B cell (primary cell): Measurements from ENCODE around the gene MRPS27. TPM values are rescaled to one million over a fixed set of nuclear protein-coding genes. Genes with fewer than 3 reads are reported as not detected.
A peak's percentile ranks its signal among the peaks of the same experiment; 100 is the strongest.

Experiments
- ATAC-seq: fragments of 200-7000 bp; cut with Tn5 transposase; one replicate; pipeline ENCODE4 v1.10.0; 2021; ENCODE audit warnings: low read depth, mild to moderate bottlenecking, moderate number of reproducible peaks, moderate library complexity
- CTCF ChIA-PET: fragments of 350-600 bp; sonication (Branson Sonifier 250); formaldehyde crosslinking; loops from one replicate; lab custom pipeline; 2021; ENCODE audit warnings: antibody characterized with exemption, inconsistent platforms; lab: Charles Lee
- POLR2A ChIA-PET: fragments of 350-600 bp; sonication (Branson Sonifier 250); formaldehyde crosslinking; loops from one replicate; lab custom pipeline; 2021; ENCODE audit warnings: antibody characterized with exemption; lab: Charles Lee
- DNase-seq: peaks from one replicate; pipeline ENCODE4 v3.0.0; 2013
- H2AFZ ChIP-seq: 2 replicates; pipeline ENCODE4 v1.6.1; 2012; ENCODE audit warnings: mild to moderate bottlenecking, low read depth, low read length; ENCODE audit not compliant: insufficient read depth, poor library complexity, severe bottlenecking
- H3K27ac ChIP-seq, 2 donors: 1 replicate in 1 of 2; 2 replicates in 1 of 2; pipeline ENCODE4 v1.5.1; 2012 to 2013; ENCODE audit warnings: low read length in 2 of 2, mild to moderate bottlenecking in 2 of 2, moderate library complexity in 1 of 2
- H3K27me3 ChIP-seq, 4 experiments: fragments of 200-600 bp in 1 of 4; sonication (generic) in 1 of 4; replicated peaks in 1 of 4; 1 replicate in 2 of 4; 2 replicates in 2 of 4; pipeline versions ENCODE4 v1.6.1 to v1.7.0; 2013 to 2016; ENCODE audit warnings: low read length in 3 of 4, mild to moderate bottlenecking in 2 of 4, mixed read lengths in 1 of 4, moderate library complexity in 1 of 4; ENCODE audit not compliant: insufficient read depth in 4 of 4, control insufficient read depth in 3 of 4; ENCODE audit errors: control extremely low read depth in 1 of 4
- H3K36me3 ChIP-seq, 2 experiments: replicated peaks in 1 of 2; 1 replicate in 1 of 2; 2 replicates in 1 of 2; pipeline versions ENCODE4 v1.6.1 to v1.7.1; 2013; ENCODE audit warnings: low read length in 1 of 2; ENCODE audit not compliant: insufficient read depth in 2 of 2, control insufficient read depth in 1 of 2; ENCODE audit errors: control extremely low read depth in 1 of 2, extremely low read depth in 1 of 2
- H3K4me1 ChIP-seq, 2 donors: fragments of 200-600 bp in 1 of 2; sonication (generic) in 1 of 2; 1 replicate in 1 of 2; 2 replicates in 1 of 2; pipeline versions ENCODE4 v1.5.1 to v1.6.1; 2013 to 2017; ENCODE audit warnings: low read length in 2 of 2; ENCODE audit not compliant: control insufficient read depth in 2 of 2, insufficient read depth in 2 of 2
- H3K4me2 ChIP-seq: replicated peaks from 2 replicates; pipeline ENCODE3; 2012; ENCODE audit warnings: mild to moderate bottlenecking, low read depth, low read length; ENCODE audit not compliant: poor library complexity, severe bottlenecking
- H3K4me3 ChIP-seq, 5 experiments: fragments of 200-600 bp in 1 of 5; sonication (generic) in 1 of 5; 1 replicate in 3 of 5; 2 replicates in 2 of 5; pipeline versions ENCODE4 v1.5.1 to v1.7.0; 2011 to 2016; ENCODE audit warnings: low read length in 4 of 5, mild to moderate bottlenecking in 4 of 5, low read depth in 2 of 5, control low read depth in 1 of 5, moderate library complexity in 1 of 5; ENCODE audit not compliant: insufficient read depth in 1 of 5; ENCODE audit errors: control extremely low read depth in 1 of 5, extremely low read depth in 1 of 5
- H3K79me2 ChIP-seq: fragments of 200-600 bp; sonication (generic); one replicate; pipeline ENCODE4 v1.6.0; 2016; ENCODE audit warnings: low read length; ENCODE audit not compliant: control insufficient read depth, insufficient read depth
- H3K9ac ChIP-seq: fragments of 200-600 bp; sonication (generic); 2 replicates; pipeline ENCODE4 v1.6.1; 2017; ENCODE audit warnings: mild to moderate bottlenecking, low read length, moderate library complexity
- H3K9me3 ChIP-seq, 3 donors: one replicate each; pipeline versions ENCODE4 v1.6.1 to v1.7.1; 2013; ENCODE audit warnings: low read length in 2 of 3; ENCODE audit not compliant: control insufficient read depth in 2 of 3, insufficient read depth in 1 of 3; ENCODE audit errors: control extremely low read depth in 1 of 3
- H4K20me1 ChIP-seq: 2 replicates; pipeline ENCODE4 v1.6.0; 2012; ENCODE audit warnings: mild to moderate bottlenecking, low read length; ENCODE audit not compliant: insufficient read depth, control insufficient read depth, poor library complexity, severe bottlenecking
- H3K27ac Mint-ChIP-seq: one replicate; pipeline ENCODE4 v1.8.0; 2021; ENCODE audit warnings: mixed read lengths
- H3K27me3 Mint-ChIP-seq: one replicate; pipeline ENCODE4 v1.8.0; 2021; ENCODE audit warnings: mixed read lengths
- H3K4me1 Mint-ChIP-seq: one replicate; pipeline ENCODE4 v1.8.0; 2021; ENCODE audit warnings: mixed read lengths
- H3K4me3 Mint-ChIP-seq: one replicate; pipeline ENCODE4 v1.8.0; 2021; ENCODE audit warnings: mixed read lengths
- H3K9me3 Mint-ChIP-seq: one replicate; pipeline ENCODE4 v1.8.0; 2022; ENCODE audit warnings: mixed read lengths; ENCODE audit not compliant: insufficient read depth
- CTCF ChIP-seq: fragments of 200-600 bp; IDR thresholded peaks from one replicate; pipeline ENCODE4 v1.8.0; 2022; ENCODE audit warnings: antibody characterized with exemption, mild to moderate bottlenecking
- EZH2 ChIP-seq: IDR thresholded peaks from 2 replicates; pipeline ENCODE4 v1.6.1; 2012; ENCODE audit warnings: borderline replicate concordance, low read depth, mild to moderate bottlenecking, moderate library complexity, low read length; ENCODE audit not compliant: insufficient read depth, poor library complexity, severe bottlenecking
- WGBS: methylation state at CpG from one replicate; pipeline ENCODE4 v1.1.5; 2013; ENCODE audit warnings: missing lambda C conversion rate; ENCODE audit not compliant: insufficient coverage; 5-methylcytosine and 5-hydroxymethylcytosine counted together
- intact Hi-C: fragments of 100-400 bp; cut with micrococcal nuclease; formaldehyde crosslinking; loops from one replicate; pipeline ENCODE4 v1.10.0; 2022
- polyA plus RNA-seq: library from polyadenylated mRNA; depleted of rRNA; stranded (reverse); fragments of >200 nt; gene quantifications from 2 replicates; pipeline ENCODE4 v1.2.3, GENCODE V29; 2012
- total RNA-seq, 2 donors: library from RNA; stranded (reverse); fragments of 120-200 nt in 1 of 2; gene quantifications; 1 replicate in 1 of 2; 2 replicates in 1 of 2; pipeline versions ENCODE4 v1.2.3 to v1.2.4, GENCODE V29; 2013 to 2022

MRPS27 gene
- total and polyA plus RNA-seq, 2 donors (not counting 1 experiment from before 2014, with no cell fraction given), result 33.4 to 58.3 TPM

- no peak overlapping the region for H3K9ac ChIP-seq
- peak overlapping the region; percentile 43 for H3K4me2 ChIP-seq
- peak overlapping the region in 1 of 2 donors; percentile 45 for H3K27ac ChIP-seq
- peaks cover 73% of the 10 kb centered on the region for H3K4me1 Mint-ChIP-seq
- no peaks in the 10 kb centered on the region for H3K27me3 ChIP-seq
- no peak for ATAC-seq
- ChIA-PET POLR2A (no interaction called here), CTCF (interaction anchor here (1.6 to 2.3 kb wide), 2 partner anchors 12 to 15 kb away, joined by 7 to 8 read pairs; no protein-coding TSS in a partner anchor)
- H2AFZ ChIP-seq, result no peak overlapping the region
- peaks cover 7 to 13% of the 10 kb centered on the region in 2 experiments for H3K36me3 ChIP-seq
- H3K4me3 Mint-ChIP-seq, result peak overlapping the region; percentile 49
- peak overlapping the region; percentile 50 for H3K27ac Mint-ChIP-seq
- intact Hi-C loops, result no loop called here
- H4K20me1 ChIP-seq, result no peaks in the 10 kb centered on the region
- H3K27me3 Mint-ChIP-seq, result no peaks in the 10 kb centered on the region
- peaks cover 34% of the 10 kb centered on the region for H3K79me2 ChIP-seq
- TF ChIP-seq EZH2, result no peak
- TF ChIP-seq CTCF, result no peak
- H3K4me3 ChIP-seq, result no peak overlapping the region
- peaks cover 49 to 58% of the 10 kb centered on the region in 2 donors for H3K4me1 ChIP-seq
- no peaks in the 10 kb centered on the region for H3K9me3 ChIP-seq
- WGBS, result no CpG with 5 or more reads among the region's 3 CpGs
- no peak for DNase-seq
- H3K9me3 Mint-ChIP-seq, result no peaks in the 10 kb centered on the region
These were observed 26.5 kb downstream of the MRPS27 start for GRCh38 chr5:72293495-72294055.

- no peak overlapping the region for H3K4me2 ChIP-seq
- peaks cover 45 to 53% of the 10 kb centered on the region in 2 donors for H3K4me1 ChIP-seq
- no peak overlapping the region for H3K4me3 ChIP-seq
- Mint-ChIP-seq H3K27ac (peak overlapping the region; percentile 59), H3K9me3 (no peaks in the 10 kb centered on the region), H3K4me1 (peaks cover 71% of the 10 kb centered on the region), H3K4me3 (no peak overlapping the region), H3K27me3 (no peaks in the 10 kb centered on the region)
- CTCF ChIA-PET, result interaction anchor here (1.6 to 2.3 kb wide), 2 partner anchors 13 to 16 kb away, joined by 7 to 8 read pairs; no protein-coding TSS in a partner anchor
- POLR2A ChIA-PET, result no interaction called here
- ATAC-seq (no peak), DNase-seq (no peak)
- no peak overlapping the region for H3K9ac ChIP-seq
- no peaks in the 10 kb centered on the region for H3K9me3 ChIP-seq
- H2AFZ ChIP-seq, result no peak overlapping the region
- H4K20me1 ChIP-seq, result no peaks in the 10 kb centered on the region
- intact Hi-C loops, result no loop called here
- TF ChIP-seq CTCF (no peak), EZH2 (no peak)
- no peaks in the 10 kb centered on the region for H3K27me3 ChIP-seq
- 100% methylated on average over 1 of the region's 1 CpG for WGBS
- H3K79me2 ChIP-seq, result peaks cover 26% of the 10 kb centered on the region
- H3K27ac ChIP-seq, result peak overlapping the region in 1 of 2 donors; percentile 4
- peaks cover 10 to 13% of the 10 kb centered on the region in 2 experiments for H3K36me3 ChIP-seq
These were observed 27.6 kb downstream of the MRPS27 start for GRCh38 chr5:72292411-72292810.
